IMR-90 (cell line): ENCODE results near the gene CFAP251. TPM values are rescaled to one million over a fixed set of nuclear protein-coding genes. Genes with fewer than 3 reads are reported as not detected.

ENCODE experiments used
- ATAC-seq: fragments of 200-7000 bp; cut with Tn5 transposase; 2 replicates; pipeline ENCODE4 v1.9.1; 2020; ENCODE audit warnings: low read depth, mild to moderate bottlenecking, moderate library complexity
- BruUV-seq: library from RNA; stranded (reverse); fragments of 400-500 nt; replicated peaks from 2 replicates; lab custom pipeline; 2021; lab: Mats Ljungman, UMichigan
- CTCF ChIA-PET: fragments of 300-600 bp; formaldehyde crosslinking; extraction: SDS; loops from one replicate; lab custom pipeline; 2021; ENCODE audit warnings: antibody characterized with exemption; lab: Yijun Ruan, JAX
- POLR2A ChIA-PET: fragments of 300-600 bp; sonication (Branson Sonifier 250); formaldehyde crosslinking; loops from one replicate; lab custom pipeline; 2022; ENCODE audit warnings: antibody characterized with exemption; ENCODE audit not compliant: unreplicated experiment; lab: Charles Lee
- DNase-seq: peaks from one replicate; pipeline ENCODE4 v3.0.0; 2013
- H2AFZ ChIP-seq: replicated peaks from 2 replicates; pipeline ENCODE3; 2013; ENCODE audit warnings: low read length, mild to moderate bottlenecking; ENCODE audit not compliant: poor library complexity
- H2AK5ac ChIP-seq: 2 replicates; pipeline ENCODE4 v1.6.1; 2013; ENCODE audit warnings: low read depth, low read length, inconsistent platforms
- H2AK9ac ChIP-seq: replicated peaks from 2 replicates; pipeline ENCODE3; 2013; ENCODE audit warnings: mild to moderate bottlenecking, low read depth, low read length, moderate library complexity; ENCODE audit not compliant: poor library complexity
- H2BK120ac ChIP-seq: 2 replicates; pipeline ENCODE4 v1.6.1; 2013; ENCODE audit warnings: low read depth, low read length, inconsistent platforms
- H2BK15ac ChIP-seq: 3 replicates; pipeline ENCODE4 v1.6.1; 2013; ENCODE audit warnings: low read depth, low read length, inconsistent platforms
- H2BK20ac ChIP-seq: 2 replicates; pipeline ENCODE4 v1.6.1; 2013; ENCODE audit warnings: low read depth, mild to moderate bottlenecking, inconsistent platforms, low read length, moderate library complexity
- H2BK5ac ChIP-seq: 2 replicates; pipeline ENCODE4 v1.6.1; 2013; ENCODE audit warnings: mild to moderate bottlenecking, low read depth, low read length, inconsistent platforms; ENCODE audit not compliant: poor library complexity, severe bottlenecking
- H3K14ac ChIP-seq: replicated peaks from 2 replicates; pipeline ENCODE4 v1.6.1; 2013; ENCODE audit warnings: low read depth, low read length, inconsistent platforms
- H3K18ac ChIP-seq: 2 replicates; pipeline ENCODE4 v1.6.1; 2013; ENCODE audit warnings: low read depth, low read length, control low read depth
- H3K23ac ChIP-seq: 2 replicates; pipeline ENCODE4 v1.6.1; 2013; ENCODE audit warnings: low read depth, low read length, inconsistent platforms
- H3K27ac ChIP-seq: 2 replicates; pipeline ENCODE4 v1.5.1; 2013; ENCODE audit warnings: mild to moderate bottlenecking, control low read depth, low read length; ENCODE audit not compliant: insufficient read depth
- H3K27me3 ChIP-seq: 2 replicates; pipeline ENCODE4 v1.6.1; 2013; ENCODE audit warnings: low read length; ENCODE audit not compliant: control insufficient read depth, insufficient read depth
- H3K36me3 ChIP-seq: 2 replicates; pipeline ENCODE4 v1.6.1; 2013; ENCODE audit warnings: low read length, mixed read lengths; ENCODE audit not compliant: control insufficient read depth, insufficient read depth
- H3K4ac ChIP-seq: 2 replicates; pipeline ENCODE4 v1.6.1; 2013; ENCODE audit warnings: low read depth, low read length, inconsistent platforms
- H3K4me1 ChIP-seq: 2 replicates; pipeline ENCODE4 v1.6.1; 2013; ENCODE audit warnings: low read length, mixed read lengths; ENCODE audit not compliant: control insufficient read depth, insufficient read depth
- H3K4me2 ChIP-seq: 2 replicates; pipeline ENCODE4 v1.6.1; 2013; ENCODE audit warnings: low read depth, mild to moderate bottlenecking, control low read depth, low read length, moderate library complexity
- H3K4me3 ChIP-seq: 2 replicates; pipeline ENCODE4 v1.5.1; 2013; ENCODE audit warnings: low read depth, mild to moderate bottlenecking, control low read depth, low read length, moderate library complexity; ENCODE audit not compliant: insufficient read depth
- H3K56ac ChIP-seq: 2 replicates; pipeline ENCODE4 v1.6.1; 2013; ENCODE audit warnings: low read length, inconsistent platforms; ENCODE audit not compliant: insufficient read depth; ENCODE audit errors: extremely low read depth
- H3K79me1 ChIP-seq, 2 experiments: 2 replicates each; pipeline ENCODE4 v1.6.1; 2013; ENCODE audit warnings: low read length in 2 of 2, inconsistent platforms in 1 of 2, low read depth in 1 of 2
- H3K9ac ChIP-seq: 2 replicates; pipeline ENCODE4 v1.6.1; 2013; ENCODE audit warnings: low read depth, low read length, control low read depth
- H3K9me1 ChIP-seq: 2 replicates; pipeline ENCODE4 v1.6.1; 2013; ENCODE audit warnings: low read length, inconsistent platforms; ENCODE audit not compliant: insufficient read depth
- H3K9me3 ChIP-seq: 2 replicates; pipeline ENCODE4 v1.6.1; 2013; ENCODE audit warnings: low read length; ENCODE audit not compliant: control insufficient read depth, insufficient read depth
- H4K20me1 ChIP-seq: 2 replicates; pipeline ENCODE4 v1.6.1; 2013; ENCODE audit warnings: low read length, inconsistent platforms; ENCODE audit not compliant: insufficient read depth
- H4K5ac ChIP-seq: 2 replicates; pipeline ENCODE4 v1.6.1; 2013; ENCODE audit warnings: mild to moderate bottlenecking, low read depth, low read length, control low read depth
- H4K8ac ChIP-seq, 2 experiments: 2 replicates each; pipeline ENCODE4 v1.6.1; 2013; ENCODE audit warnings: low read depth in 2 of 2, low read length in 2 of 2, control low read depth in 1 of 2, inconsistent platforms in 1 of 2
- H4K91ac ChIP-seq: 2 replicates; pipeline ENCODE4 v1.6.1; 2013; ENCODE audit warnings: low read depth, low read length, inconsistent platforms; ENCODE audit not compliant: insufficient read depth
- BHLHE40 ChIP-seq: fragments of 150-350 bp; IDR thresholded peaks from 2 replicates; pipeline ENCODE4 v1.6.1; 2016; ENCODE audit warnings: mild to moderate bottlenecking, low read depth, low read length
- CEBPB ChIP-seq: IDR thresholded peaks from 2 replicates; pipeline ENCODE4 v1.6.1; 2012; ENCODE audit warnings: low read depth, low read length, improper control_type of control experiment
- CHD1 ChIP-seq: IDR thresholded peaks from 2 replicates; pipeline ENCODE4 v1.6.1; 2012; ENCODE audit warnings: low read depth, low read length, improper control_type of control experiment
- FOS ChIP-seq: fragments of 150-350 bp; IDR thresholded peaks from 2 replicates; pipeline ENCODE4 v1.6.1; 2016; ENCODE audit warnings: low read depth, low read length
- MAFK ChIP-seq: IDR thresholded peaks from 2 replicates; pipeline ENCODE4 v1.6.1; 2012; ENCODE audit warnings: low read depth, low read length, improper control_type of control experiment
- MAZ ChIP-seq: IDR thresholded peaks from 2 replicates; pipeline ENCODE4 v1.6.1; 2012; ENCODE audit warnings: low read depth, mild to moderate bottlenecking, low read length, improper control_type of control experiment, moderate library complexity, borderline replicate concordance
- MXI1 ChIP-seq: IDR thresholded peaks from 2 replicates; pipeline ENCODE4 v1.6.1; 2012; ENCODE audit warnings: low read depth, mild to moderate bottlenecking, low read length, moderate library complexity, borderline replicate concordance
- NFE2L2 ChIP-seq: fragments of 150-350 bp; IDR thresholded peaks from 2 replicates; pipeline ENCODE4 v1.6.1; 2016; ENCODE audit warnings: low read depth, mild to moderate bottlenecking, low read length
- POLR2A ChIP-seq: IDR thresholded peaks from 2 replicates; pipeline ENCODE4 v1.6.1; 2012; ENCODE audit warnings: mild to moderate bottlenecking, low read depth, low read length
- RAD21 ChIP-seq: IDR thresholded peaks from 2 replicates; pipeline ENCODE4 v1.6.1; 2012; ENCODE audit warnings: low read length, improper control_type of control experiment
- RCOR1 ChIP-seq: IDR thresholded peaks from 2 replicates; pipeline ENCODE4 v1.6.1; 2012; ENCODE audit warnings: mild to moderate bottlenecking, low read length, improper control_type of control experiment; ENCODE audit not compliant: insufficient replicate concordance
- RFX5 ChIP-seq: IDR thresholded peaks from 2 replicates; pipeline ENCODE4 v1.8.0; 2012; ENCODE audit warnings: low read depth, mild to moderate bottlenecking, low read length, moderate library complexity
- SMC3 ChIP-seq: fragments of 150-350 bp; IDR thresholded peaks from 2 replicates; pipeline ENCODE4 v1.6.1; 2016; ENCODE audit warnings: low read depth, mild to moderate bottlenecking, antibody characterized with exemption, low read length, moderate library complexity
- WGBS, 2 experiments: methylation state at CpG; one replicate each; pipeline versions ENCODE4 v1.1.5 to v1.1.7; 2013; ENCODE audit warnings: missing lambda C conversion rate in 2 of 2; ENCODE audit not compliant: insufficient read length in 1 of 2; ENCODE audit errors: extremely low coverage in 2 of 2; 5-methylcytosine and 5-hydroxymethylcytosine counted together
- dilution Hi-C: fragments of 300-500 bp; cut with HindIII; formaldehyde crosslinking; loops from one replicate; pipeline ENCODE4 v1.14.3; 2018; ENCODE audit warnings: low sequenced_read_pairs; ENCODE audit not compliant: unreplicated experiment
- in situ Hi-C: fragments of 300-500 bp; cut with MboI; formaldehyde crosslinking; loops from 3 replicates; pipeline ENCODE4 v1.14.3; 2019; ENCODE audit warnings: low sequenced_read_pairs, inconsistent platforms, mixed read lengths
- intact Hi-C: fragments of 100-400 bp; cut with micrococcal nuclease; formaldehyde crosslinking; loops from 2 replicates; pipeline ENCODE4 v1.10.0; 2022
- polyA plus RNA-seq, 3 experiments: library from polyadenylated mRNA; depleted of rRNA; stranded (reverse); fragments of >200 nt; gene quantifications; 2 replicates each; pipeline ENCODE4 v1.2.3, GENCODE V29; 2012; ENCODE audit warnings: low replicate concordance in 1 of 3
- total RNA-seq: library from RNA; depleted of rRNA; stranded (reverse); fragments of >200 nt; gene quantifications from 2 replicates; pipeline ENCODE4 v1.2.3, GENCODE V29; 2012
- TF ChIP-seq, protein P1 (sequence below): fragments of 150-350 bp; IDR thresholded peaks from 2 replicates; pipeline ENCODE4 v1.6.1; 2017; ENCODE audit warnings: mild to moderate bottlenecking, antibody characterized with exemption, low read length, low read depth
- TF ChIP-seq, protein P2 (sequence below): fragments of 150-350 bp; IDR thresholded peaks from 2 replicates; pipeline ENCODE4 v1.6.1; 2016; ENCODE audit warnings: low read depth, mild to moderate bottlenecking, low read length, moderate library complexity, borderline replicate concordance
- TF ChIP-seq, protein P3 (sequence below): conservative IDR thresholded peaks from 2 replicates; pipeline ENCODE4 v1.5.1; 2012; ENCODE audit warnings: mild to moderate bottlenecking, low read depth, low read length, improper control_type of control experiment

CFAP251 gene
- total and polyA plus RNA-seq, 2 of the 4 experiments (the other 2 are of a cell fraction) = 7.8 to 9.1 TPM

DNA sequence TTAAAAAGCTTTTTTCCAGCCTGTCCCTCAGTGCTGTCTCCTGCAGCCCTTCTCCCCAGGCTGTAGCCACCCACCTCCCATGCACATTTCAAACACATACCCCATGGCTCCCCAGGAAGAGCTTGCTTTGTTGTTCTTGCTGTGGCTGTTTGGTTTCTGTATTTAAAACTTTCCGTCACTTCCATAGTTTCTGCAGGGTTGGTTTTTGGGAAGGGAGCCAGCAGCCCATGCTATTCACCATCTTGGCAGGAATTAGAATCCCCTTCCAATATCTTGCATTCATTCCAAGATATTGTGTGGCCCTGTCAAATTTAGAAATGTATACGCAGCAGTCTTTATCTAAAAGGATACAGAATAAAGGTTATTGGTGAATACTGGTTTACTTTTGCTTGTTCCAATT, 29.6 kb downstream of the CFAP251 start:
- Histone ChIP-seq H2AFZ (peak overlapping the region; percentile 1), H3K4ac (no peak overlapping the region), H4K8ac (no peak overlapping the region), H2BK120ac (peak overlapping the region; percentile 17), H3K56ac (no peak overlapping the region), H4K91ac (peak overlapping the region; percentile 20; the same call in 1 of the 2 replicates), H4K5ac (peak overlapping the region; percentile 55; the same call in 1 of the 2 replicates), H2BK5ac (peak overlapping the region; percentile 47), H3K36me3 (no peaks in the 10 kb centered on the region), H3K9me3 (no peaks in the 10 kb centered on the region), H2BK15ac (peak overlapping the region; percentile 55; the same call in 1 of the 3 replicates), H3K27ac (no peak overlapping the region), H3K4me3 (no peak overlapping the region), H3K79me1 (peaks cover 0 to 4% of the 10 kb centered on the region in 2 experiments; a peak in 2 of 4 replicates), H4K20me1 (no peaks in the 10 kb centered on the region), H3K4me2 (peak overlapping the region; percentile 36; the same call in 1 of the 2 replicates), H3K18ac (no peak overlapping the region), H2AK5ac (no peak overlapping the region), H3K9me1 (no peaks in the 10 kb centered on the region), H2BK20ac (peak overlapping the region; percentile 19; the same call in 1 of the 2 replicates), H3K9ac (no peak overlapping the region), H3K27me3 (no peaks in the 10 kb centered on the region), H2AK9ac (peak overlapping the region; percentile 7), H3K4me1 (no peaks in the 10 kb centered on the region; the same call in 1 of the 2 replicates), H3K23ac (no peak overlapping the region), H3K14ac (no peak overlapping the region)
- DNase-seq (peak; percentile 7), ATAC-seq (no peak)
- no TSS peak for BruUV-seq
- TF ChIP-seq NFE2L2 = no peak
- TF ChIP-seq, protein P1, sequence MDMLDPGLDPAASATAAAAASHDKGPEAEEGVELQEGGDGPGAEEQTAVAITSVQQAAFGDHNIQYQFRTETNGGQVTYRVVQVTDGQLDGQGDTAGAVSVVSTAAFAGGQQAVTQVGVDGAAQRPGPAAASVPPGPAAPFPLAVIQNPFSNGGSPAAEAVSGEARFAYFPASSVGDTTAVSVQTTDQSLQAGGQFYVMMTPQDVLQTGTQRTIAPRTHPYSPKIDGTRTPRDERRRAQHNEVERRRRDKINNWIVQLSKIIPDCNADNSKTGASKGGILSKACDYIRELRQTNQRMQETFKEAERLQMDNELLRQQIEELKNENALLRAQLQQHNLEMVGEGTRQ = no peak
- no peak for TF ChIP-seq MAFK
- TF ChIP-seq MXI1 = no peak
- no peak for TF ChIP-seq RFX5
- TF ChIP-seq POLR2A = no peak
- TF ChIP-seq CHD1 = no peak
- no peak for TF ChIP-seq CEBPB
- no peak for TF ChIP-seq MAZ
- TF ChIP-seq FOS = no peak
- no peak for TF ChIP-seq RCOR1
- TF ChIP-seq BHLHE40 = no peak
- TF ChIP-seq, protein P2, sequence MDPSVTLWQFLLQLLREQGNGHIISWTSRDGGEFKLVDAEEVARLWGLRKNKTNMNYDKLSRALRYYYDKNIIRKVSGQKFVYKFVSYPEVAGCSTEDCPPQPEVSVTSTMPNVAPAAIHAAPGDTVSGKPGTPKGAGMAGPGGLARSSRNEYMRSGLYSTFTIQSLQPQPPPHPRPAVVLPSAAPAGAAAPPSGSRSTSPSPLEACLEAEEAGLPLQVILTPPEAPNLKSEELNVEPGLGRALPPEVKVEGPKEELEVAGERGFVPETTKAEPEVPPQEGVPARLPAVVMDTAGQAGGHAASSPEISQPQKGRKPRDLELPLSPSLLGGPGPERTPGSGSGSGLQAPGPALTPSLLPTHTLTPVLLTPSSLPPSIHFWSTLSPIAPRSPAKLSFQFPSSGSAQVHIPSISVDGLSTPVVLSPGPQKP = no peak
- TF ChIP-seq RAD21 = no peak
- no peak for TF ChIP-seq SMC3
- TF ChIP-seq, protein P3, sequence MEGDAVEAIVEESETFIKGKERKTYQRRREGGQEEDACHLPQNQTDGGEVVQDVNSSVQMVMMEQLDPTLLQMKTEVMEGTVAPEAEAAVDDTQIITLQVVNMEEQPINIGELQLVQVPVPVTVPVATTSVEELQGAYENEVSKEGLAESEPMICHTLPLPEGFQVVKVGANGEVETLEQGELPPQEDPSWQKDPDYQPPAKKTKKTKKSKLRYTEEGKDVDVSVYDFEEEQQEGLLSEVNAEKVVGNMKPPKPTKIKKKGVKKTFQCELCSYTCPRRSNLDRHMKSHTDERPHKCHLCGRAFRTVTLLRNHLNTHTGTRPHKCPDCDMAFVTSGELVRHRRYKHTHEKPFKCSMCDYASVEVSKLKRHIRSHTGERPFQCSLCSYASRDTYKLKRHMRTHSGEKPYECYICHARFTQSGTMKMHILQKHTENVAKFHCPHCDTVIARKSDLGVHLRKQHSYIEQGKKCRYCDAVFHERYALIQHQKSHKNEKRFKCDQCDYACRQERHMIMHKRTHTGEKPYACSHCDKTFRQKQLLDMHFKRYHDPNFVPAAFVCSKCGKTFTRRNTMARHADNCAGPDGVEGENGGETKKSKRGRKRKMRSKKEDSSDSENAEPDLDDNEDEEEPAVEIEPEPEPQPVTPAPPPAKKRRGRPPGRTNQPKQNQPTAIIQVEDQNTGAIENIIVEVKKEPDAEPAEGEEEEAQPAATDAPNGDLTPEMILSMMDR = no peak
- in situ Hi-C loops = no loop called here
- WGBS, 2 experiments = no CpG with 5 or more reads among the region's 2 CpGs
- CTCF ChIA-PET = no interaction called here
- POLR2A ChIA-PET = no interaction called here
- intact Hi-C loops = loop anchor here (1.0 kb wide), 1 partner anchor 20 kb away; no protein-coding TSS in a partner anchor
- dilution Hi-C loops = no loop called here
